ENCODE results near the gene NID1. TPM values are rescaled to one million over a fixed set of nuclear protein-coding genes. Genes with fewer than 3 reads are reported as not detected.

NID1 gene
- total and polyA plus RNA-seq, 2 of the 4 experiments (the other 2 are of a cell fraction) = 21.9 to 83.3 TPM

GRCh38 chr1:236084386-236084730, 19.5 kb upstream of the NID1 start:
- Histone ChIP-seq H2AK5ac (ENCODE audit: low read depth, low read length) (no peak overlapping the region), H2AFZ (replicated peaks; ENCODE audit: low read length, poor library complexity) (no peak overlapping the region), H2BK120ac (ENCODE audit: low read depth, low read length) (no peak overlapping the region), H3K14ac (replicated peaks; ENCODE audit: low read depth, low read length) (no peak overlapping the region), H4K8ac (ENCODE audit: low read depth in 2 of 2, low read length in 2 of 2) (no peak overlapping the region), H3K4me3 (ENCODE audit: insufficient read depth, low read depth, low read length) (no peak overlapping the region), H2AK9ac (replicated peaks; ENCODE audit: low read depth, low read length, poor library complexity) (no peak overlapping the region), H2BK5ac (ENCODE audit: low read depth, low read length, poor library complexity, severe bottlenecking) (no peak overlapping the region), H4K20me1 (ENCODE audit: insufficient read depth, low read length) (no peaks in the 10 kb centered on the region), H3K56ac (ENCODE audit: extremely low read depth, insufficient read depth, low read length) (no peak overlapping the region), H3K9me1 (ENCODE audit: insufficient read depth, low read length) (peaks cover 2% of the 10 kb centered on the region; the same call in 1 of the 2 replicates), H3K9me3 (ENCODE audit: control insufficient read depth, insufficient read depth, low read length) (peaks cover 4% of the 10 kb centered on the region), H4K91ac (ENCODE audit: insufficient read depth, low read depth, low read length) (no peak overlapping the region), H2BK20ac (ENCODE audit: low read depth, low read length) (no peak overlapping the region), H3K4me1 (ENCODE audit: control insufficient read depth, insufficient read depth, low read length) (peaks cover 5% of the 10 kb centered on the region; the same call in 1 of the 2 replicates), H3K18ac (ENCODE audit: low read depth, low read length) (no peak overlapping the region), H3K27ac (ENCODE audit: insufficient read depth, low read length) (no peak overlapping the region), H2BK15ac (ENCODE audit: low read depth, low read length) (no peak overlapping the region), H3K4me2 (ENCODE audit: low read depth, low read length) (no peak overlapping the region), H3K4ac (ENCODE audit: low read depth, low read length) (no peak overlapping the region), H4K5ac (ENCODE audit: low read depth, low read length) (no peak overlapping the region), H3K23ac (ENCODE audit: low read depth, low read length) (no peak overlapping the region), H3K79me1 (ENCODE audit: low read depth in 1 of 2, low read length in 2 of 2) (no peaks in the 10 kb centered on the region), H3K9ac (ENCODE audit: low read depth, low read length) (no peak overlapping the region), H3K27me3 (ENCODE audit: control insufficient read depth, insufficient read depth, low read length) (no peaks in the 10 kb centered on the region), H3K36me3 (ENCODE audit: control insufficient read depth, insufficient read depth, low read length) (no peaks in the 10 kb centered on the region)
- dilution Hi-C loops (cut with HindIII; ENCODE audit: low sequenced_read_pairs, unreplicated experiment) = no loop called here
- TF ChIP-seq CEBPB (IDR thresholded peaks at IDR 0.05; ENCODE audit: low read depth, low read length) (no peak), SMC3 (IDR thresholded peaks at IDR 0.05; ENCODE audit: low read depth, low read length) (no peak), NFE2L2 (IDR thresholded peaks at IDR 0.05; ENCODE audit: low read depth, low read length) (no peak), BHLHE40 (IDR thresholded peaks at IDR 0.05; ENCODE audit: low read depth, low read length) (no peak), ELK1 (IDR thresholded peaks at IDR 0.05; ENCODE audit: borderline replicate concordance, low read depth, low read length) (no peak), RAD21 (IDR thresholded peaks at IDR 0.05; ENCODE audit: low read length) (no peak), MAZ (IDR thresholded peaks at IDR 0.05; ENCODE audit: borderline replicate concordance, low read depth, low read length) (no peak), CHD1 (IDR thresholded peaks at IDR 0.05; ENCODE audit: low read depth, low read length) (no peak), RFX5 (IDR thresholded peaks at IDR 0.05; ENCODE audit: low read depth, low read length) (no peak), MAFK (IDR thresholded peaks at IDR 0.05; ENCODE audit: low read depth, low read length) (no peak), RCOR1 (IDR thresholded peaks at IDR 0.05; ENCODE audit: insufficient replicate concordance, low read length) (no peak)
- no peak for ATAC-seq (ENCODE audit: low read depth)
- ChIA-PET CTCF (no interaction called here), POLR2A (ENCODE audit: unreplicated experiment) (no interaction called here)
- intact Hi-C loops (cut with micrococcal nuclease) = no loop called here
- no peak for DNase-seq
- no TSS peak for BruUV-seq (replicated peaks)
- in situ Hi-C loops (cut with MboI; ENCODE audit: low sequenced_read_pairs) = no loop called here
- WGBS, 2 experiments (ENCODE audit: extremely low coverage in 2 of 2, insufficient read length in 1 of 2) = 60% methylated on average over 1 of the region's 3 CpGs; no CpG with 5 or more reads in 1 of the 2 experiments
